Activated CD4-positive, CD25-positive, alpha-beta regulatory T cell treated with anti-CD3 and anti-CD28 coated beads, Interleukin-2, amount 50 U/mL, for 72 hours (primary cell): ENCODE data around the gene AHRR.
A peak's percentile ranks its signal among the peaks of the same experiment; 100 is the strongest.
"Not testable (repeated sequence)": the region's sequence is repeated elsewhere in the genome, so short reads cannot be mapped to it uniquely, and the experiment has no call there.

Experiments
- DNase-seq: peaks from one replicate; pipeline ENCODE4 v3.0.0; 2021

The AHRR gene

GRCh38 chr5:380701-381309 lies 59.3 kb downstream of the AHRR start:
- DNase-seq = no peak

GRCh38 chr5:383066-383465 lies 61.6 kb downstream of the AHRR start:
- no peak for DNase-seq

GRCh38 chr5:383621-384020 lies 62.1 kb downstream of the AHRR start:
- no peak for DNase-seq

- DNase-seq = not testable (repeated sequence)
These were observed 63.1 kb downstream of the AHRR start for GRCh38 chr5:384576-384975.

GRCh38 chr5:385321-385720 lies 63.8 kb downstream of the AHRR start:
- no peak for DNase-seq

GRCh38 chr5:386432-387341 lies 65.2 kb downstream of the AHRR start:
- no peak for DNase-seq

- no peak for DNase-seq
These were observed 66.2 kb downstream of the AHRR start for GRCh38 chr5:387491-388265.

- no peak for DNase-seq
These were observed 67.0 kb downstream of the AHRR start for GRCh38 chr5:388266-389196.

GRCh38 chr5:389197-389821 lies 67.8 kb downstream of the AHRR start:
- DNase-seq = no peak

GRCh38 chr5:389891-390622 lies 68.5 kb downstream of the AHRR start:
- DNase-seq = no peak

- DNase-seq = no peak
These were observed 69.3 kb downstream of the AHRR start for GRCh38 chr5:390623-391491.

GRCh38 chr5:392431-392988 lies 71.0 kb downstream of the AHRR start:
- DNase-seq = peak; percentile 77

GRCh38 chr5:393846-394275 lies 72.3 kb downstream of the AHRR start:
- no peak for DNase-seq

- DNase-seq = no peak
These were observed 73.2 kb downstream of the AHRR start for GRCh38 chr5:394671-395155.

- no peak for DNase-seq
These were observed 73.8 kb downstream of the AHRR start for GRCh38 chr5:395156-395920.

GRCh38 chr5:395921-396530 lies 74.5 kb downstream of the AHRR start:
- no peak for DNase-seq

GRCh38 chr5:396531-396961 lies 75.0 kb downstream of the AHRR start:
- peak; percentile 16 for DNase-seq

- DNase-seq = peak; percentile 28
These were observed 76.6 kb downstream of the AHRR start for GRCh38 chr5:398141-398474.
